Mesodermal cell (in vitro differentiated cells): ENCODE data around the gene MBD2.
A peak's percentile ranks its signal among the peaks of the same experiment; 100 is the strongest.

ENCODE experiments used
- H3K27ac ChIP-seq: 2 replicates; pipeline ENCODE4 v1.7.0; 2013; ENCODE audit warnings: mild to moderate bottlenecking, low read depth, low read length, moderate library complexity; ENCODE audit not compliant: severe bottlenecking
- H3K36me3 ChIP-seq: 2 replicates; pipeline ENCODE4 v1.7.1; 2013; ENCODE audit warnings: mild to moderate bottlenecking, low read length, moderate library complexity; ENCODE audit not compliant: control insufficient read depth, insufficient read depth
- H3K4me1 ChIP-seq: one replicate; pipeline ENCODE4 v1.7.1; 2013; ENCODE audit warnings: mild to moderate bottlenecking, low read length; ENCODE audit not compliant: insufficient read depth, control insufficient read depth, poor library complexity, severe bottlenecking
- H3K4me3 ChIP-seq: 2 replicates; pipeline ENCODE4 v1.7.0; 2013; ENCODE audit warnings: low read length, control low read depth, mild to moderate bottlenecking; ENCODE audit not compliant: insufficient read depth, poor library complexity, severe bottlenecking; ENCODE audit errors: extremely low read depth
- H3K9me3 ChIP-seq: 2 replicates; pipeline ENCODE4 v1.7.1; 2013; ENCODE audit warnings: mild to moderate bottlenecking, low read length, moderate library complexity; ENCODE audit not compliant: control insufficient read depth
- WGBS, 2 experiments: methylation state at CpG; one replicate each; pipeline ENCODE4 v1.1.5; 2013; ENCODE audit warnings: missing lambda C conversion rate in 2 of 2; ENCODE audit not compliant: insufficient coverage in 2 of 2; 5-methylcytosine and 5-hydroxymethylcytosine counted together

MBD2 gene

GRCh38 chr18:54169431-54170403, 54.8 kb downstream of the MBD2 start:
- Histone ChIP-seq H3K4me1 (peaks cover 6% of the 10 kb centered on the region), H3K36me3 (peaks cover 20% of the 10 kb centered on the region), H3K27ac (no peak overlapping the region), H3K9me3 (no peaks in the 10 kb centered on the region), H3K4me3 (no peak overlapping the region)
- 100% methylated on average over 1 of the region's 4 CpGs; no CpG with 5 or more reads in 1 of the 2 experiments for WGBS, 2 experiments

GRCh38 chr18:54165450-54165849, 59.0 kb downstream of the MBD2 start:
- Histone ChIP-seq H3K36me3 (peaks cover 31% of the 10 kb centered on the region), H3K27ac (no peak overlapping the region), H3K4me1 (no peaks in the 10 kb centered on the region), H3K9me3 (no peaks in the 10 kb centered on the region), H3K4me3 (no peak overlapping the region)
- no CpG with 5 or more reads among the region's 1 CpG for WGBS, 2 experiments

DNA sequence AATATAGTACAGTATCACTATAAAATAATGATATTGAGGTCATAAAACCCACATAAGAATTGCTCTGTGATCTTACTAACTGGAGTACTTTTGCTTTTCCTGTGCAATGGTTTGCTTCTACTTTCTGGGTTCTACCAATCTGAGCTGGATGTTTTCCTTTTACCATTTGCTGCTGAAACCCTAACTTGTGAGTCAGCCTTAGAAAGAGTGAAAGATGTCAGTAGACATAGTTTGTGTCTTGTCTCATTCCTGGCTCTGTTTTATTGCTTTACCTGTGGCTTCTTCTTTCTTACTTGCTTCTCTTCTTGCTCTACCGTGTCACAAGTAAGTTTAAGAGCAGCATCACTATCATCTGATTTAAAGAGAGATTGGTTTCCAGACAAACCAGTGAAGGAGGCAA, 61.0 kb downstream of the MBD2 start:
- Histone ChIP-seq H3K27ac (no peak overlapping the region), H3K4me3 (no peak overlapping the region), H3K9me3 (no peaks in the 10 kb centered on the region), H3K4me1 (peaks cover 7% of the 10 kb centered on the region), H3K36me3 (peaks cover 44% of the 10 kb centered on the region)
- no CpG with 5 or more reads among the region's 1 CpG for WGBS, 2 experiments

- Histone ChIP-seq H3K9me3 (no peaks in the 10 kb centered on the region), H3K4me3 (no peak overlapping the region), H3K36me3 (peaks cover 55% of the 10 kb centered on the region), H3K4me1 (peaks cover 11% of the 10 kb centered on the region), H3K27ac (no peak overlapping the region)
- 56 to 80% methylated on average over 1 of the region's 2 CpGs for WGBS, 2 experiments
These were observed 62.0 kb downstream of the MBD2 start for GRCh38 chr18:54162431-54162830.

DNA sequence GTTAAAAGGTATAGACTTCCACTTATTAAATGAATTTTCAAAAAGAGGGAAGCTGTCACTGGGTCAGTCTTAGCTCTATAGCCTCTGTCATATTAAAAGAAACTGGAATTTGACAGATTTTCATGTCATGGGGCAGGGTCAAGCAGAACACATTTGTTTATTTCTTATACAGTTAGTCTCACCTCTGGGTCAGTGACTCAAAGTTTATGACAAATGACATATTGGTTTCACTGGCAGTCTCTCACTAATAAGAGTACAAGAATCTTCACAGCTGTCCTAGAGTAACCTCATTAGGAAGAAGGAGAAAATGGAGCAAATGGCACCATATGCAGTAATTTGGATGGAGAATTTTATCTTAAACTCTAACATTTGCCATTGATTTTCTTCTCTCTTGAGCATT, 63.2 kb downstream of the MBD2 start:
- Histone ChIP-seq H3K27ac (no peak overlapping the region), H3K4me1 (peaks cover 11% of the 10 kb centered on the region), H3K9me3 (no peaks in the 10 kb centered on the region), H3K36me3 (peaks cover 61% of the 10 kb centered on the region), H3K4me3 (no peak overlapping the region)

DNA sequence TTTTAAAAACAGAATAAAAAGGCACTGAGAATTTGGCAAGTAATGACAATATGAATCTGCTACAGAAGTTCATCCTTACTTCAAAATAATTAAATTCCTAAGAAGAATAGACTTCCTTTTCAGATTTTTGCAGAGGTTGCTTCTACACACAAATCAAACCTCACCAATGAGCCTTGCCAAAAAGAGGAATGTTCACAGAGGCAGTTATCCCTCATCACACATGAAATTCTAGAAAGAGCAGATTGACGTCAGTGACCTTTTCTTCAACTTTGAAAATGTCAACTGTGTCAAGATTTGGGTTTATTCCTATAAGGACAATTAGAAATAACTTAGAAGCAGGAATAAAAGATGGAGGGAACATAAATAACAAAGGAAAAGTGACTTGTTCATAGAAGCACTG, 64.6 kb downstream of the MBD2 start:
- WGBS, 2 experiments: no CpG with 5 or more reads among the region's 1 CpG

GRCh38 chr18:54157646-54158385, 66.7 kb downstream of the MBD2 start:
- WGBS, 2 experiments: 91 to 95% methylated on average over 6 to 7 of the region's 7 CpGs
- Histone ChIP-seq H3K4me1 (peaks cover 11% of the 10 kb centered on the region), H3K27ac (peak overlapping the region; percentile 70), H3K36me3 (peaks cover 59% of the 10 kb centered on the region), H3K4me3 (no peak overlapping the region), H3K9me3 (no peaks in the 10 kb centered on the region)

More for the DNA sequence above, 64.6 kb downstream of the MBD2 start:
- Histone ChIP-seq H3K27ac (no peak overlapping the region), H3K36me3 (peaks cover 56% of the 10 kb centered on the region), H3K4me3 (no peak overlapping the region), H3K9me3 (no peaks in the 10 kb centered on the region), H3K4me1 (peaks cover 11% of the 10 kb centered on the region)

DNA sequence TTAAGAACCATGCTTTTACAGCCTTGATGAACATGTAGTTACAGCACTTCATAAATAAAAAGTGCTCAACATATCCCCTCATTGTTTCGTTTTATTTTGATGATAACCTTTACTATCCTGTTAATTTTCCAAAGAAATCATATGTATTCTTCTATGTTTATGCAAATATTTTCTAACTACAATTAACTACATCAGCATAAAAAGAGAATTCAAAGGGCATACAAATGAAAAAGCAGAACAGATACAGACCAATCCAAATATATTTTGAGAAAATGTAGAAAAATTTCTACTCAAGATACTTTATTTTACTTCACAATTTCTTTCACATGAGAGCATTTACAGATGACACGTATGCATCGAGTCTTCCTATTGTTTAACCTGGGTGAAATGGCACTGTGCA, 69.1 kb downstream of the MBD2 start:
- Histone ChIP-seq H3K4me3 (no peak overlapping the region), H3K4me1 (peaks cover 21% of the 10 kb centered on the region), H3K36me3 (peaks cover 63% of the 10 kb centered on the region), H3K9me3 (no peaks in the 10 kb centered on the region), H3K27ac (no peak overlapping the region)
- no CpG with 5 or more reads among the region's 3 CpGs for WGBS, 2 experiments

DNA sequence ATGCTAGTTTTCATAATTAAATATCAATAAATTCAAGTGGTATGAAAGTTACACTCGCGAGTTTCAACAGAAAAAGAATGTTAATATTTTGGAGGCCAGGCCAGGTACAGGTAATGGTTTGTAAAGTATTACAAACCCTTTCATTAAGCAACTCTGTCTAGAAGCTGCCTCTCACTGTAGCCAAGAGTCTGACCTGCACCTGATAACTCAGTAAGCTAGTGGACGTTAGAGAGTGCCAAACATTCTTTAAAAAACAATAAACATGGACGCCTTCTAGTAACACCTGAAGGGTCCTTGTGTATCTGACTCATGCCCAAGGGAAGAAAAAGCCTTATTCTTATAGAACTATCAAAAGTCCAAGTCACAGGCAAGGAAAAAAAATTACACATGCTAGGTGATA, 70.2 kb downstream of the MBD2 start:
- Histone ChIP-seq H3K4me1 (peaks cover 33% of the 10 kb centered on the region), H3K27ac (no peak overlapping the region), H3K9me3 (no peaks in the 10 kb centered on the region), H3K36me3 (peaks cover 56% of the 10 kb centered on the region), H3K4me3 (no peak overlapping the region)
- WGBS, 2 experiments: 83% methylated on average over 1 of the region's 4 CpGs; no CpG with 5 or more reads in 1 of the 2 experiments

DNA sequence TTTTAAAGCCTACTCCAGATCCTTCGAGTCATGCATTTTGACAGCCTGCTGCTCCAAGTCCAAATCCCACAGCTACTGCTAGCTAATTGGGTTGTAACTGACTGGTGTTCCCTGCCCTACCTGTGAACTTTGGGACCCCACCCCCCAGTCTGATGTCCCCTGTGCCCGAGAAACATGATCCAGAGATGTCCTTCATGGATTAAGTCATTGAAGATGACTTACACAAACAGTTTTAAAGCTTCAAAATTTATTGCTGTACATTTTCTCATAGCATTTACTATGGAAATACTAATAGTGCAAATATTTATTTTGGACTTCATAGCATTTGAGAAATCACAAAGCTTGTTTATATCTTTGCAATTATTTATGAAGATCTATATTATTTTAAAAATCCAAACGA, 73.1 kb downstream of the MBD2 start:
- Histone ChIP-seq H3K9me3 (no peaks in the 10 kb centered on the region), H3K4me3 (no peak overlapping the region), H3K27ac (no peak overlapping the region), H3K36me3 (peaks cover 32% of the 10 kb centered on the region), H3K4me1 (peaks cover 23% of the 10 kb centered on the region)
- WGBS, 2 experiments: 100% methylated on average over 1 of the region's 3 CpGs; no CpG with 5 or more reads in 1 of the 2 experiments
